Central memory CD4-positive, alpha-beta T cell (primary cell): ENCODE results near the gene ATP5MC2.
"Not testable (repeated sequence)": the region's sequence is repeated elsewhere in the genome, so short reads cannot be mapped to it uniquely, and the experiment has no call there.

Experiments
- DNase-seq: peaks from one replicate; pipeline ENCODE4 v3.0.0; 2022

Gene ATP5MC2

DNA sequence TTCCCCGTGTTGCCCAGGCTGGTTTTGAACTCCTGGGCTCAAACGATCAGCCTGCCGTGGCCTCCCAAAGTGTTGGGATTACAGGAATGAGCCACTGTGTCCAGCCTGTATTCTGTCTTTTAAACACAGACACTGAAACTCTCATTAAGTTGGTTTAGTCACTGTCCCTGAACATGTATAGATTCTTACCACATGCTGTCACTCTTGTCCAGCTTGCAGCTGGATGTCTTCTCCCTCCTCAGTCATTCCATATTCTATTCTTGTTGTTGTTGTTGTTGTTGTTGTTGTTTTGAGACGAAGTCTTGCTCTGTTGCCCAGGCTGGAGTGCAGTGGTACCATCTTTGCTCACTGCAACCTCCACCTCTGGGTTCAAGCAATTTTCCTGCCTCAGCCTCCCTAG, 12.3 kb upstream of the ATP5MC2 start:
- no peak for DNase-seq

DNA sequence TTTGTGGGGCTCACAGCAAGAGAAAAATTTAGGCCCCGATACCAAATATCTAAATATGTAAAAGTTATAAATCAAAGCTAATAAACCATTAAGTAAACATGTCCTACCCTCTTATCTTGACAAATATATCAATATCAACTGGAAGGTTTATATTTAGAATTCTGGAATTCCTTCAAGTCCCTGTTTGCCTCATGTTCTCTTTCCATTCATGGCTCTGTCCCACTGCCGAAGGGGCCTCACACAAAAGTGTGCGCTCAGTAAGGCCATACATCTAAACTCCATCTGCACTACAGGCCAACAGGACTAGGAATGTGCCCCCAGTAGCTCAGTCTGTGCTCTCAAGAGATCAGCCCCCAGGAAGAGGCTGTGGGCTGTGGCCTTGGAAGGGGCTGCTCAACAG, 10.6 kb upstream of the ATP5MC2 start:
- no peak for DNase-seq

DNA sequence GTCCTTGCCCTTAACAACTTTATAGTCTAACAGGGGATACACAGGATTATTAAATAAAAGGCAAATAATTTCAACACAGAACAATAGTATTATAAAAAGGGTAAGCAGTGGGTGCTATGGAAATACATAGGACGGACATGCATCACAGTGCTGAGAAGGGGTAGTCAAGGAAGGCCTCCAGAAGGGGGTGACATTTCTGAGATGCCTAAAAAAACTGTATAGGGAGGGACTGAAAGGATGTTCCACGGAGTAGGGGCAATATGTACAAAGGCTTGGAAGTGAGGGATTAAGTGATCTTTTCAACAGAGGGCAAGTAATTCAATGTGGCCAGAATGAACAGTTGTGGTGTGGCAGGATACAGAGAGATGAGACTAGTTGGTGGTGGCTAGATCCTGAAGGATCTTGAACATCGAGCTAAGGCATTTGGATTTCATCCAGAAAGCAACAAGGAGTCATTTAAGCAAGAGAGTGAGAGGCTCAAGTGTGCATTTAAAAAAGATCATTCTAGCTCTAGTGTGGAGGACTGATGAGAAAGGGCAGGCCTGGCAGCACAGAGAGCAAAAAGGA, 8.9 kb upstream of the ATP5MC2 start:
- no peak for DNase-seq

DNA sequence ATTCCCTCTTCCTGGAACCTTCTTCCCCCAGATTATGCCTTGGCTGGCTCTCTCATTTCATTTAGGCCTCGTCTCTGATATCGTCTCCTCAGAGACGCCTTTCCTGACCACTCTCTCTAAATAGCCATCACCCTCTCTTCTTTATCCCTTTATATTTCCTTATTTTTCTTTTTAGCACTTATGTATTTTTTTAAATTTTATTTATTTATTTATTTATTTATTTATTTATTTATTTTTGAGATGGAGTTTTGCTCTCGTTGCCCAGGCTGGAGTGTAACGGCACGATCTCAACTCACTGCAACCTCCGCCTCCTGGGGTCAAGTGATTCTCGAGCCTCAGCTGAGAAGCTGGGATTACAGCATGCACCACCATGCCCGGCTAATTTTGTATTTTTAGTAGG, 8.1 kb upstream of the ATP5MC2 start:
- DNase-seq = no peak

DNA sequence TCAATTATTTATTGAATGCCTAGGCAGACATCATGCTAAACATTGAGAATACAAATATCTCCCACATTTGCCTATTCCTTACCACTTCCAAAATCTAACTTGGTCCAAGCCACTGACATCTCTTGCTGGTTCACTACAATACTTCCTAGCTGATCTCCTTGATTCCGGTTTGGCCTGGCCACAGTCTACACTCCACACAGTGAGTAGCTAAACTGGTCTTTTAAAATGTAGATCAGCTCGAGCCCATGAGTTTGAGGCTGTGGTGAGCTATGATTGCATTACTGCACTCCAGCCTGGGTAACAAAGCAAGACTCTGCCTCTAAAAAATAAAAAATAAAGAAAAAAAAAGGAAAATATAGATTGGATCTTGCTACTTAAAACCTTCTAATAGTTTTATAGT, 7.6 kb upstream of the ATP5MC2 start:
- no peak for DNase-seq

DNA sequence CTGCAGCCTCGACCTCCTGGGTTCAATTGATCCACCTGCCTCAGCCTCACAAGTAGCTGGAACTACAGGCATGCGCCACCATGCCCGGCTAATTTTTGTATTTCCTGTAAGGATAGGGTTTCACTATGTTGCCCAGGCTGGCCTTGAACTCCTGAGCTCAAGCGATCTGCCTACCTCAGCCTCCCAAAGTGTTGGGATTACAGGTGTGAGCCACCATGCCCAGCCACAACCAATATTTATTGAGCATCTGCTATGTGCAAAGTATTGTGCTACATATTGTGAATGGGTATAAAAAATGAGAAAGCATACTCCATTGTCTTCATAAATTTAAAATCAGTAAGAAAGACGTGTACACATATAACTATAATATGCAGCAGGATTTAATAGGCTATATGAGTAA, 4.2 kb upstream of the ATP5MC2 start:
- not testable (repeated sequence) for DNase-seq

DNA sequence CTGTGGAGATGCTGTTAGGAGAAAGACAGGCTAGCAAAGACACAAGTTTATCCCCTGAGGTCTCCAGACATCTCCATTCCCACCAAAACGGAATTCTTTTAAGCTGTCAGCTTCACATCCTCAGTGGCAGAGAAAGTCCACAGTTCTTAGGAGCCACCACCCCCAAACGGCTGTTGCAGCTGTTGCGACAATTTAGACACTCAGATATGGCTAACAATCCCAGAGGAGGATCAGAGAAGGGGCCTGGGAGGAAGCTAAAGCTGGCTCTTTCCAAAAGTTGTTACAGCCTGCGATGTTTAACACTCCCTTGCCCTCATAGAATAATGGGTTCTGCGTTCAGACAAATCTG, 1.9 kb upstream of the ATP5MC2 start:
- no peak for DNase-seq

DNA sequence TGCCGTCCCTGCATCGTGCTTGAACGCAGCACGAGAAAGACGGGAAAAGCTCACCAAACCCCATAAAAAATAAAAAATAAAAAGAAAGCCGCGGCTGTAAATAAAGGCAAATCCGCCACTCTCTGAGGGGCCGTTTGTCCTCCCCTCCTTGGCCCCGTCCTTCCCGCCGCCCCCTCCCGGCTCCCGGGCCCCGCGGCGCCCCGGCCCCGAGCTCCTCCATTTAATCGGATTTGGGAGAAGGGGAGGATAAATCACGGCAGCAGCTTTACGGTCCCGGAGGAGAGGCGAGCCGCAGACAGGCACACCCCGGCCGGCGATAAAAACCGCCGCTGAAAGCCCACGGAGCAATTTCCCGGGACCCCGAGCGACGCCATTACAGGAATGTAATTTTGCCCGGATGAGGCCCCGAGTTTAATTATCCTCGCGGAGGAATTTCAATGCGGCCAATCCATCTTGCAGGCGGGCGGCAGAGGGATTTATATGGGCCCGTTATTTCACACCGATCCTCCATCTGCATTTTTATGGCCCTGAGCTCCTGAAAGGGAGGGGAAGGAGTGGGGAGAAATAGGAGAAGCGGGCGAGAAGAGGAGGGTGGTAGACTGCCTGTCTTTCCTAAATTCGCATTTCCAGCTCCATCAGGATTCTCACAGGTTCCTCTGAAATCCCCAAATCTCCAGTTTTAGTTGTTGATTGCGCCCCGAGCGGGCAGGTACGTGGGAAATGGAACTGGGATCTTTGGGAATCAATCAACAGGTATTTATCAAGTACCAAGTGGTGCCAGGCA, 1.3 kb upstream of the ATP5MC2 start:
- no peak for DNase-seq

DNA sequence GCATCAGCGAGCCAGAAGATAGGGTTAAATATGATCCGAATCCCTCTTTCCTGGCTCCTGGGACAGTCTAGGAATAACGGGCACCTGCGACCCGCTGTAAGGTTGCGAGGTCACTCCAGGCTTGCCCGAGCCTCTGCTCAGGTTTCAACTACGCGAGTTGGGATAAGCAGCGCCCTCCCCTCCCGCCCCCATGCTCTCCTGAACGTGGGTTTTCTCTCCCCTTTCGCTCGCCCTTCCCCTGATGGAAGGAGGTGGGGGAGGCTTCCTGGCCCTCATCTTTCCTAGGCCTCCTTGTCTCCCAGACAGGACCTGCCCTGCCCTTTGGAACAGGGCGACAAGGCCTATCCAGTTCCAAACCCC, 753 bp upstream of the ATP5MC2 start:
- DNase-seq = no peak

DNA sequence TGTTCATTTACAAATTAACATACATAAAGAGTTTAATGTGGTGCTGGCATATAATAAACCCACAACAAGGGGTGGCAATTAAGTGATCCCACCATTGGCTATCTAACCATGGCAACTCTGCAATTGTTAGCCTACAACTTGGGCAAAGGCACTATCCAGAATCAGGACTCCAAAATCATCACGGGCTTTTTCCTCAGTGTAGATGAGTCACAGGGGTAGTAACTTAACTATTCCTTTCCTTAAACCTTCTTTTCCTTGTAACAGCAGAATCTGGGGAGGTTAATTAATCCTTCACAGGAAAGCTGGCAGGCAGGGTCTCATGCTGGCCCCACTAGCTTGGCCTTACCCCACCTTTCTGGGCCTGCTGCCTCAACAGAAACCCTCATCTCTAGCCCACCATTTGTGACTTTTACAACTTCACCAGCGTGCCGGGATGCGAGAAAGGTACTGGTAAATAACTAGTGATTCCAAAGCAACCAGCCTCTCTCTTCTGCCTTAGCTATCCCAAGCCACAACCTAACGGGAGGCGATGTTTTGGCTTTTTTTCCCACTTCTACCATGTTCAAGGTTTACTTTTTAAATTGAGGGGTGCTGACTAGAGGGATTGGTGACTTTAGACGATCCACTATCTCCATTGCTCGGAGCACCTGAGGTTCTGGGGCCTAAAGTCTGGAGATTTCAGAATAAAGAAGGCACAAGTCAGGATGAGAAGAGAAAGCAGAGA, 744 bp downstream of the ATP5MC2 start:
- DNase-seq = no peak

DNA sequence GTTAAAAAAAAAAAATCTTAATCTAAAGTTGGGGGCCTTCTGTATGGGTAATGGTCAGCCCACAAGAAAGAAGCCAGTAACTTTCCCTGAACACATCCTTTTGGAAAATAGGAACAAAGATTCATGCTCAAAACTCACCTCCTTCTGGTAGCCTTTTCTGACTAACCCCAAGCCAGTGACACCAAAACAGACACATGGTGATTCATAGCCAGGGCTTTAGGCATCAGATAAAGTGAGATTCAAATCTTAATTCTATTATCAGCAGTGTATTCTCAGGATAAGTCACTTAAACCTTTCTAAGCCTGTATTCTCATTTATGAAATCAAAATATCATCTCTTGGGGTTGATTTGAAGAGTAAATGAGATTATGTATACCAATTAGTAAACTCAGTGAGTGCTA, 4.9 kb downstream of the ATP5MC2 start:
- no peak for DNase-seq

DNA sequence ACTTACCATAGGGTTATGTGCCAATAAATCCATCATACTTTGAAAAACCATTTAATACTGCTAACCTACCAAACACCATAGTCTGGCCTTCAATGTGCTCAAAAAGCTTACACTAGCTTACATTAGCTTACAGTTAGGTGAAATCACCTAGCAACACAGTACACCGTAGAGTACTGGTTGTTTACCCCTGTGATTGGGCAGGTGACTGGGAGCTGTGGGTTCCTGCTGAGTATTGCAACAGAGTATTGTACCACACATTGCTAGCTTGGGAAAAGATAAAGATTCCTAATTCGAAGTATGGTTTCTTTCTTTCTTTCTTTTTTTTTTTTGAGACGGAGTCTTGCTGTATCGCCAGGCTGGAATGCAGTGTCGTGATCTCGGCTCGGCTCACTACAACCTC, 5.6 kb downstream of the ATP5MC2 start:
- DNase-seq = no peak

DNA sequence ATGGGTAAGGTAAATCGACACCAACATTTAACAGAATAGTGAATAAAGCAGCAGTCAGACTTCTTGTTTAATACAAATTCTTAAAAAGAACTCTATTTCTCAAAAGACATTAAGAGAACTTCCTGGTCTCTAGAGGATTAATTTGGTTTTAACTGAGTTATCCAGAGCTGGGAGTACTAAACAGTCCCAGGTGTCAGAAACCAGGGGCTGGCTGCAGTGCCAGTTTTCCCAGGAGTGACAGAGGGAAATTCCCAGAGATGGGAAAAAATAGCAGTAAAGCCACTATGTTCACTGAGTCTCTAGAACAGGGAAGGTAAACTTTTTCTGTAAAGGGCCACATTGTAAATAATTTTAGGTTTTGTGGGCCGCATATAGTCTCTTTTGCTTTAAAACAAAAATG, 8.8 kb downstream of the ATP5MC2 start:
- DNase-seq = no peak

DNA sequence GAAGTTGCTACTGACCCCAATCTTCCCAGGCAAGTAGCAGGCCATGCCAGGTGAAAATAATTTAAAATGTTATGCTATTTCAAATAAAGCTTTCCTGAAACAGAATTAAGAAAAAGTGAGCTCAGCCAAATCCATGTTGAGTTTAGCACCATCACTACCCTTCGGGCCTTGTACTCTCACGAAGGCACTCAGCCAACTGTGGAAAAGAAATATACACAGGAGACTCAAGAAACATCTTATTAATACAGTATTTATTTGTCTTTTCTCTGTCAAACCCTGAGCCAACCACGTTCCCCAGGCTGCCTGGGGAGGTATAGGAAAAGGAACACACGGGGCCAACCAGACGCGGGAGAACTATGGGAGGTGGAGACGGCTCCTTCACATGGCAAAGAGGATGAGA, 10.9 kb downstream of the ATP5MC2 start:
- no peak for DNase-seq

DNA sequence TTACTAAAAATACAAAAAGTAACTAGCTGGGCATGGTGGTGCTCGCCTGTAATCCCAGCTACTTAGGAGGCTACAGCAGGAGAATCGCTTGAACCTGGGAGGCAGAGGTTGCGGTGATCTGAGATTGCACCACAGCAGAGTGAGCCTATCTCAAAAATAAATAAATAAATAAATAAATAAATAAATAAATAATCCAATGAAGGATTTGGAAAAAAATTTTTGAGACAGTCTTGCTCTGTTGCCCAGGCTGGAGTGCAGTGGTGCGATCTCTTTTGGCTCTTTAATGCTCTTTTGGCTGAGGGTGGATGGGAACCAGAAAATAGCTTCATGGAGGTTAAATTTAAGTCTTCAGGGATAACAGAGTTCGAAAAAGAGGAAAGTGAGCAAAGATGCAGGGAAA, 11.7 kb downstream of the ATP5MC2 start:
- no peak for DNase-seq

DNA sequence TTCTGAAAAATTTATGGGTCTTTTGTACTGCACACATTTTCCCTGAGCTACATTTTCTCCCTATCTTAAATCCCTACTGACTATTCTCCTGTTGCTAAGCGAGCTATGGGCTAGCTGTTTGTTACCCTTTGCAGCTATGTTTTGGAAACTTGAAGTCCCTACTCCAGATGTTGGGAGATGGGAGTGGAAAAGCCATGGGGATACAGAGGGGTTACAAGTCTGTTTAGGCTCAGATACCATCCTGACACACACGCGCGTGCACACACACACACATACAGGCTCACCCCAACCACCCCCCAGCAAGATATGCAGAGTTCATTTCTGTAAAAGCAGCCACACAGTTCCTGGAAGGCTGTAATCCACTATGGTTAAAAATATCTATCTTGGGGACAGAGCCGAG, 15.8 kb downstream of the ATP5MC2 start:
- DNase-seq = no peak

DNA sequence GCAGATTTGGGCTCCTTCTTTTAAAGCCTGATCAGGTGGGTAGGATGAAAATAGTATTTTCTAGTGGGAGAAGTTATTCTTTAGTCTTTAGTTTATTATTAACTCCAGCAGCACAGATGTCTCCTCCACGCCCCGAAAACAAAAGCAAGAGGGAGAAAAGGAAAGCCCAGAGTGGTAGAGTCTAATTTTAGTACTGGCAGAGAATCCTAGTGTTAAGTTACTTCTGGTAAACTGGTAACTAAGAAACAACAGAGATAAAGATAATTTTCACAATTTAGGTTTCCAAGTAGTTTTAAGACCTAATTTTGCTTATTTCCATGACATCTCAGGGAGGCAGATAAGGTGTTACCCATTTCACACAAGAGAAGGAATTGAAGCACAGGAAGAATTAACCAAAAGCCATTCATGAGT, 16.3 kb downstream of the ATP5MC2 start:
- DNase-seq = no peak

DNA sequence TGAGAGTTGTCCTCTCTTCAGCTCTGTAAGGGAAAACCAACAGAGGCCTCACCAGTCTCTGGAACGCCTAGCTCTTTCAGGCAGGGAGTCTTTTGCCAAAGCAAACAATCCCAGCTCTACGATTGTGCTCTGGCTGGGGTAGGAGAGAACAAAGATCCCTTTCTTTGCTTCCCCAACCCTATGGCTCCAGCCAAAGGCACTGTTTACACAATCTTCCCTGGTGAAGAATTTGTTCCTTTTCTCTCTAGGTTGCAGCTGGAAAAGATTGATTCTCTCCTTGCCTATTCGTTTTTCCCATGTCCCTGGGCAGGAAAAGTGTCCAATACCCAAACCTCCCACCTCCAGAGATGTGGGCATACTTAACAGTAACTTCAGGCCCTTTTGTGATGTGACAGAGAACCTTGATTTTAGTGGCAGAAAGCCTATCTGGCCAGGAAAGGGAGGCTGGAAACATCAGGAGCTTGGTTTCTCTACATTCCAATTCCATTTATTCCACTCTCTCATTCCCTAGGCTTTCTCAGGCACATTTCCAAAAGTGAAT, 16.8 kb downstream of the ATP5MC2 start:
- DNase-seq = no peak

DNA sequence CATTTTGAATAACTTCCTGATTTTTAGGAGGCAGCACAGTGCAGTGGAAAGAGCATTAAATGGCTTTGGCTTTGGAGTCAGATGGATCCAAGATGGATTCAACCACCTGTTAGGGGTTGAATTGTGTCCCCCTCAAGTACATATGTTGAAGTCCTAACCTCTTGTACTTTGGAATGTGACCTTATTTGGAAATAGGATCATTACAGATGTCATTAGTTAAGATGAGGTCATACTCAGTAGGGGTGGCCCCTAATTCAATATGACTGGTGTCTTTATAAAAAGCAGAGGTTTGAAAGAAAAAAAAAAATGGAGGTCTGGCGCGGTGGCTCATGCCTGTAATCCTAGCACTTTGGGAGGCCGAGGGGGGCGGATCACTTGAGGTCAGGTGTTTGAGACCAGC, 18.8 kb downstream of the ATP5MC2 start:
- DNase-seq = no peak

DNA sequence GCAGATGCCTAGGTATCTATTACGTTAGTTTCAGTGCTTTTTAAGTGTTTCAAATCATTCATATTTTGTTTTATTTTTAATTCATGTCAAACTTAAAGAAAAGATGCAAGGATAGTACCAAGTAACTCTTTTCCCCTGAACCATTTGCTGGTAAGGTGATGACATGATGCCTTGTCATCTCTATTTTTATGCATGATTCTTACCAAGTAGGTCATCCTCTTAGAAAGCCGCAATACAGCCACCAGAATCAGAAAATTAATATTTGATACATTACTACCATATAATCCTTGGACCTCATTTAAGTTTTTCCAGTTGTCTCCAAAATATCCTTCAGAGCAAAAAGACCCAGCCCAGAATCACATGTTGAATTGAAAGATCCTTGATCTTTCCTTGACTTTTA, 22.3 kb downstream of the ATP5MC2 start:
- DNase-seq = no peak

DNA sequence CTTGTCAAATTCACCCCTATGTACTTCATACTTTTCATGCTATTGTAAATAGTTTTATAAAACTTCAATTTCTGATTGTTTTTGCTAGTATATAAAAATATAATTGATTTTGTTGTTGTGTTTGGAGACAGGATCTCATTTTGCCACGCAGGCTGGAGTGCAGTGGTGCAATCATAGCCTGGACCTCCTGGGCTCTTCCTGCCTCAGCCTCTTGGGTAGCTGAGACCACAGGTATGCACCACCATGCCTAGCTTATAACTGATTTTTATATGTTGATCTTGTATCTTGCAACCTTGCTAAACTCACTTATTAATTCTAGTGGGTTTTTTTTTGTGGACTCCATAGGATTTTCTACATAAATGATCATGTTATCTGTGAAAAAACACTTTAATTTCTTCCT, 23.5 kb downstream of the ATP5MC2 start:
- DNase-seq = no peak

DNA sequence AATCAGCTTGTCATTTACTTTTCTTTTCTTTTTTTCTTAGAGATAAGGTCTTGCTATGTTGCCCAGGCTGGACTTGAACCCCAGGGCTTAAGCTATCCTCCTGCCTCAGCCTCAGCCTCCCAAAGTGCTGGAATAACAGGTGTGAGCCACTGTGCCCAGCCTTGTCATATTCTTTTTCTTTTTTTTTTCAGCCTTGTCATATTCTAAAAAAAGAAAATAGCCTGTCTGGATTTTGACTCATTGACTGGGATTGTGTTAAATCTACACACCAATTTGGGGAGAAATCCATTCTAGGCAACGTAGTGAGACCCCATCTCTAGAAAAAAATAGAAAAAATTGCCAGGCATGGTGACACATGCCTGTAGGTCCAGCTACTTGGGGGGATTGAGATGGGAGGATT, 24.1 kb downstream of the ATP5MC2 start:
- no peak for DNase-seq

DNA sequence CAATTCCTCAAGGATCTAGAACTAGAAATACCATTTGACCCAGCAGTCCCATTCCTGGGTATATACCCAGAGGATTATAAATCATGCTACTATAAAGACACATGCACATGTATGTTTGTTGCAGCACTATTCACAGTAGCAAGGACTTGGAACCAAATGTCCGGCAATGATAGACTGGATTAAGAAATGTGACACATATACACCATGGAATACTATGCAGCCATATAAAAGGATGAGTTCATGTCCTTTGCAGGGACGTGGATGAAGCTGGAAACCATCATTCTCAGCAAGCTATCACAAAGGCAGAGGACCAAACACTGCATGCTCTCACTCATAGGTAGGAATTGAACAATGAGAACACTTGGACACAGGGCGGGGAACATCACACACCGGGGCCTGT, 29.6 kb downstream of the ATP5MC2 start:
- DNase-seq = not testable (repeated sequence)

DNA sequence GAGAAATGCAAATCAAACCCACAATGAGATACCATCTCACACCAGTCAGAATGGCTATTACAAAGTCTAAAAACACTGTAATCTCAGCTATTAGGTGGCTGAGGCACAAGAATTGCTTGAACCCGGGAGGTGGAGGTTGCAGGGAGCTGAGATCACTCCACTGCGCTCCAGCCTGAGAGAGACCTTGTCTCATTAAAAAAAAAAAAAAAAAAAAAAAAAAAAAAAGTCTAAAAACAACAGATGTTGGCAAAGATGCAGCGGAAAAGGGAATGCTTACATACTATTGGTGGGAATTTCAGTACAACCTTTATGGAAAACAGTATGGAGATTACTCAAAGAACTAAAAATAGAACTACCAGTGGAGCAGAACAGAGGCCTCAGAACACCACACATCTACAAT, 30.7 kb downstream of the ATP5MC2 start:
- DNase-seq = no peak
